Cardiac septum (tissue), 1 donor: ENCODE measurements around the gene VPS9D1. TPM values are rescaled to one million over a fixed set of nuclear protein-coding genes. Genes with fewer than 3 reads are reported as not detected.
"Not testable (repeated sequence)": the region's sequence is repeated elsewhere in the genome, so short reads cannot be mapped to it uniquely, and the experiment has no call there.

Experiments
- DNase-seq: peaks from one replicate; pipeline ENCODE4 v3.0.0-alpha.2; 2020; ENCODE audit warnings: low spot score
- intact Hi-C: fragments of 100-400 bp; cut with DNase I; formaldehyde crosslinking; loops from one replicate; pipeline ENCODE4 v1.14.0; 2022
- total RNA-seq: library from RNA; stranded (reverse); fragmentation: NEBNext Ultra II Directional; extraction: Animal tissue kit (Norgen Biotek cat#: 25700); gene quantifications from one replicate; pipeline ENCODE4 v1.2.1, GENCODE V29; 2021
- donor health status: DM: no; HTN: no; CAD: no.

Gene VPS9D1
- total RNA-seq, 1 donor from 2014 or later = 19.7 TPM

DNA sequence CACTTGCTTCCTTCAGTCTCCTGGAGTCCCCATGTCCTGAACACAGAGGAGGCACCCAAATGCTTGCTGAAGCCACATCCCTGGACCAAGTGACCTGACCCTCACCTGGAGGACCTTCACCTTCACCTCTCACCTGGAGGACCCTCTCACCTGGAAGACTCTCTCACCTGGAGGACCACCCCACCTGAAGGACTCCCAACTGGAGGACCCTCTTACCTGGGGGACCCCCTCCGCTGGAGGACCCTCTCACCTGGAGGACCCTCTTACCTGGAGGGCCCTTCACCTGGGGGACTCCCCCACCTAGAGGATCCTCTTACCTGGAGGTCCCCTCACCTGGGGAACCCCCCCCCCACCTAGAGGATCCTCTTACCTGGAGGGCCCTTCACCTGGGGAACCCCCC, 34.8 kb downstream of the VPS9D1 start:
- peak; percentile 60 for DNase-seq
- intact Hi-C loops = no loop called here

DNA sequence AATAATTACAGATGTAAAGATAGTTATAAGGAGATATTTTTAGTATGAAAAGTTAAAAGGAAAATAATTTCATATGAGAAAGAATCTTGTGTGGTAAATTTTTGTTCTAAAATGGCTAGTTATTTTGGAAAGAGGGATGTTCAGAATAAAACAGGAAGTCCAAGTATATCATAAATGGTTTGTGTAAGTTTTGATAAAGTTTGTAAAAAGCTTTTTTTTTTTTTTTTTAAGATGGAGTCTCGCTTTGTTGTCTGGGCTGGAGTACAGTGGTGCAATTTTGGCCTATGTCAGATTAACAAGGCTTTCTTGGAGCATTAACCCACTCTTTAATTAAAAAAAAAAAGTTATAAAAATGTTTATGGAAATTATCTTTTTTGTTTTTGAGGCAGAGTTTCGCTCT, 42.4 kb downstream of the VPS9D1 start:
- no peak for DNase-seq
- intact Hi-C loops = no loop called here

DNA sequence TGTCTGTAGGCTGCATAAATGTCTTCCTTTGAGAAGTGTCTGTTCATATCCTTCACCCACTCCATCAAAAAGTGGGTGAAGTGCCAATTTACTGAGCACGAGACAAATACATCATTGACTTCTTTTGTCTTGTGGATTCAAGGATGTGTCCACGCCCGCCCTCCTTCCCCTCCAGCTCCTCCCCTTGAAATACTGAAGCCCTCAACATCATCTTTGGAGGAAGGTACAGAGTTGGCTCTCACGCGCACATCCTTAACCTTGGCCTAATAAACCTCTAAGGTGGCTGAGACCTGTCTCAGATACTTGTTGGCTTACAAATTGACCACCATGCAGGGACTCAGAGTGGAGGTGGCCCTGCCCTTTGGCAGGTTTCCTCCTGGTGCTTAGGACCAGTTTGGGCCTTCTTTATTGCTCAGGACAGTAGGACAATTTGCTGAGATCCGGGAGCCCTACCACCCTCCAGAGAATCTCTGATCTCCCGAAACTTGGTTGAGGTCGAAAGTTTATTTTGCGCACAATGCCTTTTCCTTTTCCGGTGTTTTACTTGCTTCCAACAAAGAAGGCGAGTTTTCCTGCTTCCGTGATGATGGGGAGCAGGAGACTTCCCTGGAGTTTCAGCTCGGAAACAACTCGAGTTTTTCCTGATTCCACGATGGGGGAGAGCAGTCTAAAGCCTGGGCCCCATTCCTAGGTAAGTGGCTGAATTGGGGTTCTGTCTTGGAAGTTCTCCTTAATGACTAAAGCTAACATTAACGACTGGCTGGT, 48.3 kb downstream of the VPS9D1 start:
- DNase-seq = peak; percentile 65
- intact Hi-C loops = no loop called here

DNA sequence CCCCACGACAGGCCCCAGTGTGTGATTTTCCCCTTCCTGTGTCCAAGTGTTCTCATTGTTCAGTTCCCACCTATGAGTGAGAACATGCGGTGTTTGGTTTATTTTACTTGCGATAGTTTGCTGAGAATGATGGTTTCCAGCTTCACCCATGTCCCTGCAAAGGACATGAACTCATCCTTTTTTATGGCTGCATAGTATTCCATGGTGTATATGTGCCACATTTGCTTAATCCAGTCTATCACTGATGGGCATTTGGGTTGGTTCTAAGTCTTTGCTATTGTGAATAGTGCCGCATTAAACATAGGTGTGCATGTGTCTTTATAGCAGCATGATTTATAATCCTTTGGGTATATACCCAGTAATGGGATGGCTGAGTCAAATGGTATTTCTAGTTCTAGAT, 49.1 kb downstream of the VPS9D1 start:
- intact Hi-C loops, DNase-seq: not testable (repeated sequence)

DNA sequence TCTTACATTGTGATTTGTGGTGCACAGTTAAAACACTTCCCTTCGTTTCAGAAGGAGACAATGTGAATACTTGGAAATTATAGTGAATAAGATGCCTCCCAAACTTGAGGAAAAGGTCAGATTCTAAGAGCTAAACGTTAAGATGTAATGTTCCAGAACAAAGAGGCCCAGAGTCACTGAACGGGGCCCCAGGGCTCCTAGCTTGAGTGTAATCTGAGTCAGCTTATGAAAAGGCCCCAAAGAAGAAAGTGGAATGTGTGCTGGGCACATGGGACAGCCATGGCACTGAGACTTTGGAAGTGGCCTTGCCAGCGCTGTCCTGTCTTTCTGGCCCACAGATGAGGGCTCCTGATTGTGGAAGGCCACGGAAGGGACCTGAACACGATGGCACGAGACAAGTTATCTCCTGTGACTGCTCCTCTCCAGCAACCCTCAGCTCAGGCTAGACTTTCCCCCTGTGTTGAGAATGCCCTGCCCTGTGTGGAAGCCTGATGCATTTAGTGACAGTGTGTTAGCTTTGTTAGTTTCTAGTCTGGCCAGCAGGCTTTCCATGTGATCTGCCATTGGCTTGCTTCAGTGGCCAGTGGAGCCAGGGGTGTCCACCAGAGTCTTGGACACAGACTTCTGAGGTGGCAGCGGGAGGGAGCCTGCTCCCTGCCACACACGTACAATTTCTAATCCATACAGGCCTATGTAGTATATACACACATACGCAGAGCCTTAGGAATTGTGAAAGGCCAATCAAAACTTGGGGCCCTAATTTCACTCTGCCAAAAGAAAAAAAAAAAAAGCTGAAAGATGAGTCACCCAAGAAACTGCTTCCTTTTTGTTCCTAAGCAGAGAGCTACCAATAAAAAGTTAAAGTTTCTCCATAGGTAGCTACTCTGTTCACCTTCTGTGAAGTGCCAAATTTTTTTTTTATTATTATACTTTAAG, 49.9 kb downstream of the VPS9D1 start:
- intact Hi-C loops = no loop called here

DNA sequence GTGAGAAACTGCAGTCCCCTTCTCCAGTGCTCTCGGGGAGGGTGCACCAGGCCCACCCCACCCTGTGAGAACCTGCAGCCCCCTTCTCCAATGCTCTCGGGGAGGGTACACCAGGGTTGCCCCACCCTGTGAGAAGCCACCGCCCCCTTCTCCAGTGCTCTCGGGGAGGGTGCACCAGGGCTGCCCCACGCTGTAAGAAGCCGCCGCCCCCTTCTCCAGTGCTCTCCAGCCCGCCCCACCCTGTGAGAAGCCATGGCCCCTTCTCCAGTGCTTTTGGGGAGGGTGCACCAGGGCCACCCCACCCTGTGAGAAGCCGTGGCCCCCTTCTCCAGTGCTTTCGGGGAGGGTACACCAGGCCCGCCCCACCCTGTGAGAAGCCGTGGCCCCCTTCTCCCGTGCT, 50.9 kb downstream of the VPS9D1 start:
- DNase-seq = peak; percentile 33
- intact Hi-C loops = no loop called here

More for the DNA sequence above, 49.9 kb downstream of the VPS9D1 start:
- DNase-seq = no peak

DNA sequence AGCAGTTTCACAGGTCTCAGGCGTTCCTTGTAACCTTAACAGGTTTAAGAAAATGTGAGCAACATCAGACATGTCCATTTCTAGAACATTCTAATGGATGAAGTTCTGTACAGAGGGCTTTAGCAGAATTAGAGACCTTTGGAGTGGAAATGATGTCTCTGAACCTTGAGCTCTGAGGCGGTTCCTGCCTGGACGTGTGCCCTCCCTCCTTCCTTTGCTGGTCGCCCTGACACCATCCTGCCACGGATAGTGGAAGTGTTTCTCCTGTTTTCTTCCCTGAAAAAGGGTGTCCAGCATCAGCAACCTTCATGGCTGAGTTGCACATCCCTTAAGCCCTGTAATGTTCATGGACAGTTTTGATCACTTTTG, 51.9 kb downstream of the VPS9D1 start:
- no peak for DNase-seq
- intact Hi-C loops = no loop called here

DNA sequence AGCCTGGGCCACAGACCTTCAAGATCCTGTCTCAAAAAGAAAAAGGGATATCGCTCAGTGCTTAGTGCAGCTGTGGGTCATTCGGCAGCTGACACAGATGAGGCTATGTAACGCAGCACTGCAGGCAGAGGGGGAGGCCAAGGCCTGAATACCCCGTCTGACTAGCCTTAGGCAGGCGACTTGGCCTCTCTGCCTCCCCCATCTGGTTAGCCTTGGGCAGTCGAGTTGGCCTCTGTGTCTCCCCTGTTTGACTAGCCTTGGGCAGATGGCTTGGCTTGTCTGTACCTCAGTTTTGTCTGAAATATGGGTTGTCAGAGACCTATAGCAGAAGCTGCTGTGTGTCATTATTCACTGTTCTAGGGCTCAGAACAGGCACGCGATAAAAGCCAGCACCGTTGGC, 53.1 kb downstream of the VPS9D1 start:
- intact Hi-C loops = no loop called here
- peak; percentile 12 for DNase-seq

DNA sequence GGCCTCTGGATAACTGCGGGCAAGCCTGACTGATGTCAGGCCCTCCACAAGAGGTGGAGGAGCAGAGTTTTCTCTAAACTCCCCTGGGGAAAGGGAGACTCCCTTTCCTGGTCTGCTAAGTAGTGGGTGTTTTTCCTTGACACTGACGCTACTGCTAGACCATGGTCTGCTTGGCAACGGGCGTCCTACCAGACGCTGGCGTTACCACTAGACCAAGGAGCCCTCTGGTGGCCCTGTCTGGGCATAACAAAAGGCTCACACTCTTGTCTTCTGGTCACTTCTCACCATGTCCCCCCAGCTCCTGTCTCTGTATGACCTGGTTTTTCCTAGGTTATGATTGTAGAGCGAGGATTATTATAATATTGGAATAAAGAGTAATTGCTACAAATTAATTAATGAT, 53.7 kb downstream of the VPS9D1 start:
- DNase-seq = peak; percentile 61
- intact Hi-C loops = not testable (repeated sequence)

DNA sequence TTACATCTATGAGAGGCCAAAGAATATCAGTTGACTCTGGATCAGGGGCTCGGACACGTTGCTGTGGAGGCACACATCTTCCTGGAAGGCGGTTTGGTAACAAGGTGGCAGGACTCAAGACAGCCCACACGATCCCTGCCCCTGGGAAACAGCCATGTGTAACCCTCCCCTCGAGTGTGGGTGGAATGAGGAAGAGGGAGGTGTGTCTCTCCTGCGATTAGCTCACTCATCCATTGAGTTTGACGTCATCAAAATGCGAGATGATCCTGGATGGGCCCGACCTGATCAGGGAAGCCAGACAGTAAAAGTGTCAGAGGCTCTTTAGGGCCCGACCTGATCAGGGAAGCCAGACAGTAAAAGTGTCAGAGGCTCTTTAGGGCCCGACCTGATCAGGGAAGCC, 56.5 kb downstream of the VPS9D1 start:
- intact Hi-C loops = not testable (repeated sequence)

DNA sequence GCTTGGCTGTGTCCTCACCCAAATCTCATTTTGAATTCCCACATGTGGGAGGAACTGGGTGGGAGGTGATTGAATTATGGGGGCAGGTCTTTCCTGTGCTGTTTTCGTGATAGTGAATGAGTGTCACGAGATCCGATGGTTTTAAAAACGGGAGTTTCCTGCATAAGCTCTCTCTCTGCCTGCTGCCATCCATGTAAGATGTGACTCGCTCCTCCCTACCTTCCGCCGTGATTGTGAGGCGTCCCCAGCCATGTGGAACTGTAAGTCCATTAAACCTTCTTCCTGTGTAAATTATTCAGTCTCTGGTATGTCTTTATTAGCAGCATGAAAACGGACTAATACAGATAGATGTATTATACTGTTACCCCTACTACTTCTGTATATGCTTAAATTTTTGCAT, 59.5 kb downstream of the VPS9D1 start:
- intact Hi-C loops = no loop called here
- no peak for DNase-seq

More for the DNA sequence above, 56.5 kb downstream of the VPS9D1 start:
- DNase-seq = peak; percentile 33

DNA sequence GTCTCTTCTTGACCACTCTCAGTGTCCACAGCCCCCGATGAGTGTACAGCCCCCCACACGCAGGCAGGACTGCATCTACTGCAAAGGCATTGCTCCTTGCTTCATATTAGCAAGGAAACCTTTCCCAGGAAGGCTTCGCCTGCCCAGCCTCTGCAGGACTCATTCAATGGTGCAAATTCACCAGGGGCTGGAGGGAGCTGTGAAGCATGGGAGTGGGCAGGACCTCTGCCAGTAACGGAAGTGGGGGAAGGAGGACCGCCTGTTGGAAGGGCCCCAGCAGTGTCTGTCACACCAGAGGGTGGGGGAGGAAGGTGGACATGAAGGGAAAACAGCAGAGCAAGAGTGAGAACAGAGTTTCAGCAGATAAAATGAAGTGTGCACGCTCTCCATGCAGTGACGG, 60.6 kb downstream of the VPS9D1 start:
- peak; percentile 55 for DNase-seq
- intact Hi-C loops = no loop called here

DNA sequence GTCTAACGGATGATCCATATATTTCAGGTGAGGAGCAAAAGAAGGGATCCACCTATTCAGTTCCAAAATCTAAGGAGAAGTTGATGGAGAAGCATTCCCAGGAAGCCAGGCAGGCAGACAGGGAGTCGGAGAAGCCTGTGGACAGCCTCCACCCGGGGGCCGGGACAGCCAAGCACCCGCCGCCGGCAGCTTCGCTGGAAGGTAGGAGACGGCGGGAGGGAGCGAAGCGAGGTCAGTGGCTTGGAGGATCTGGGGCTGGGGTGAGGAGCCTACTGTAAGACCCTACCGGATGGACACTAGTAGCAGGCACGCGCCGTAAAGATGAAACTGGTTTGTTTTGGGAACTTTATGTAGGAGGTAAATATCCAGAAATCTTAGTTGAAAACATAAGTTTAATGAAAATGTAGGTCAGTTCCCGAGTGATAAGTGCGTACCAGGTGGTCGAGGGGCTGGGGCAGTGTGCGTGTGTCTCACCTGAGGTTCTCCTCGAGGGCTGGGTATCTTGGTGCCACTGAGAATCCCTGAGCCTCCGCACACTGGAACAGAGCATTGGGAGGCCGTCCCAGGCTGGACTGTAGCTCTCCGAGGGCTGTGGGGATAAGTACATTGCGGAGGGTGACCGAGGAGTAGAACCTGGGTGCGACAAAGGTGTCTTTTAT, 62.3 kb downstream of the VPS9D1 start:
- intact Hi-C loops = no loop called here
- peak; percentile 50 for DNase-seq

DNA sequence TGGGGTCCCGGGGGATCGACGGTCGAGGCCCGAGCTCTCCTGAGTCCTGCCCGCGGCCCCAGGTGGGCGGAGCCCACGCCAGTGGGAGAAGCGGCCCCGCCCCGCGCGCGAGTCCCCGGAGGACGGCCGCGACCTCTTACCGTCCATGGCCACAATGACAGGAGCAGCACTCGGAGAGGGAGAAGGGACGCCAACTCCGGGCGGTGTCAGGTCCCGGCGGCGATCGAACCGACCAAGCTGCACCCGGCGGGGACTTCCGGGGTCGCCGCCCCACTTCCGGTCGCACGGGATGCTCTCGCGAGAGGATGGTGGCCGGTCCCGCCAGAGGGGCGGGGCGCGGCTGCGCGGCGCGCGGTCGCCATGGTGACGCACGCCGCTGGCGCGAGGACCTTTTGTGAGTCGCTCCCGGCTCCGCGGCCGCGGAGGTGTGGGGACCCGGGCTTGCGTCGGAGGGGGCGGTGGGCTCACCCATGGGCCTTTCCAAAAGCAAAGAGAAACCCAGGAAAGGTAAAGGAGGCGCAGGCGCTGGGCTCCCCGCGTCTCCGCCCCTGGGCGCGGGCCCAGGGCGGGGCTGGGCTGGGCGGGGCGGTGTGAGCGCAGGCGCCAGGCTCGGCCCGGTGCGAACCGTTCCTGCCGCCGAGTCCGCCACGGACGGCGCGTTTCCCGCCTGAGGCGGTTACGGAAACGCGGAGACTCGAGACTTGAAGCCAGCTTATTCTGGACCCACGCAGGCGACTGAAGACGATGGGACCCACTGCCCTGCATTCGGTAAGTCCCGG, 63.1 kb downstream of the VPS9D1 start, which contains the start of the genes CHMP1A and SPATA33:
Gene CHMP1A (minus strand): TSS at position 267 of the 779 bp plus-strand sequence. CDS start 120 bp downstream, at position 147.
Gene SPATA33 (plus strand): TSS at position 395 of the 779 bp plus-strand sequence. CDS start 76 bp downstream, at position 471.
- intact Hi-C loops = no loop called here
- peak; percentile 92 for DNase-seq

Other genes starting within 250 kb of the VPS9D1 start
- 77.9 TPM for gene ANKRD11, start 230.3 kb downstream of the VPS9D1 start, total RNA-seq
- gene SPG7, start 212.5 kb downstream of the VPS9D1 start, total RNA-seq = 89.5 TPM
- gene RPL13, start 160.2 kb downstream of the VPS9D1 start, total RNA-seq = 882 TPM
- gene CPNE7, start 145.1 kb downstream of the VPS9D1 start, total RNA-seq = not detected
- gene DPEP1, start 107.3 kb downstream of the VPS9D1 start, total RNA-seq = not detected
- gene CHMP1A, start 63.2 kb downstream of the VPS9D1 start, total RNA-seq = 46.0 TPM
- 4.3 TPM for gene SPATA33, start 63.1 kb downstream of the VPS9D1 start, total RNA-seq
- 32.9 TPM for gene CDK10, start 34.2 kb downstream of the VPS9D1 start, total RNA-seq
- 4.4 TPM for gene SPATA2L, start 19.2 kb downstream of the VPS9D1 start, total RNA-seq
- 17.5 TPM for gene ZNF276, start 639 bp upstream of the VPS9D1 start, total RNA-seq
- gene FANCA, start 95.7 kb upstream of the VPS9D1 start, total RNA-seq = 1.0 TPM
- 0.92 TPM for gene SPIRE2, start 107.6 kb upstream of the VPS9D1 start, total RNA-seq
- 106 TPM for gene TCF25, start 152.7 kb upstream of the VPS9D1 start, total RNA-seq
- 4.0 TPM for gene MC1R, start 198.0 kb upstream of the VPS9D1 start, total RNA-seq
- 6.8 TPM for gene TUBB3, start 202.4 kb upstream of the VPS9D1 start, total RNA-seq
- gene DEF8, start 227.9 kb upstream of the VPS9D1 start, total RNA-seq = 42.8 TPM